ENCODE data around the gene SLC44A5.
"Not testable (repeated sequence)": the region's sequence is repeated elsewhere in the genome, so short reads cannot be mapped to it uniquely, and the experiment has no call there.

SLC44A5 gene

GRCh38 chr1:75354267-75354666, 256.6 kb downstream of the SLC44A5 start:
- DNase-seq: not testable (repeated sequence)

DNA sequence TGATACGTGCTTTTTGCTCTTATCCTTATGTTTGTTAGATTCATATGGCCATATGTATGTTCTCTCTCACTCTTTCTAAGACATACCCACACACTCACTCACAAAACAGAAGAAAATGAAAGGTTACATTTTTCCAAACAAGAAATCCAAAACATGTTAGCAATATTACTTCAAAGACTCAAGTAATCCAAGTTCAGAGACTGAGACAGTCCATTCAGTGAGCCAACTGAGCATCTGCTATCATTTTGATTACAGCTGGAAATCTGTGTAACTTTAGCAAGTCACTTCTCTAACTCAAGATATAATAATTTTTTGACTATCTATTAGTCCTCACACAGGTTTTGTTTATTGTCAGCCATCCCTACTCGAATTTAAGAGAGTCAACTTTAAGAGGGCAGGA, 257.9 kb downstream of the SLC44A5 start:
- DNase-seq: no peak

- no peak for DNase-seq
Observed at GRCh38 chr1:75345538-75346292, 265.2 kb downstream of the SLC44A5 start.

- DNase-seq: no peak
Observed at GRCh38 chr1:75342786-75343185, 268.1 kb downstream of the SLC44A5 start.

- DNase-seq: no peak
Observed at GRCh38 chr1:75341537-75341936, 269.4 kb downstream of the SLC44A5 start.

DNA sequence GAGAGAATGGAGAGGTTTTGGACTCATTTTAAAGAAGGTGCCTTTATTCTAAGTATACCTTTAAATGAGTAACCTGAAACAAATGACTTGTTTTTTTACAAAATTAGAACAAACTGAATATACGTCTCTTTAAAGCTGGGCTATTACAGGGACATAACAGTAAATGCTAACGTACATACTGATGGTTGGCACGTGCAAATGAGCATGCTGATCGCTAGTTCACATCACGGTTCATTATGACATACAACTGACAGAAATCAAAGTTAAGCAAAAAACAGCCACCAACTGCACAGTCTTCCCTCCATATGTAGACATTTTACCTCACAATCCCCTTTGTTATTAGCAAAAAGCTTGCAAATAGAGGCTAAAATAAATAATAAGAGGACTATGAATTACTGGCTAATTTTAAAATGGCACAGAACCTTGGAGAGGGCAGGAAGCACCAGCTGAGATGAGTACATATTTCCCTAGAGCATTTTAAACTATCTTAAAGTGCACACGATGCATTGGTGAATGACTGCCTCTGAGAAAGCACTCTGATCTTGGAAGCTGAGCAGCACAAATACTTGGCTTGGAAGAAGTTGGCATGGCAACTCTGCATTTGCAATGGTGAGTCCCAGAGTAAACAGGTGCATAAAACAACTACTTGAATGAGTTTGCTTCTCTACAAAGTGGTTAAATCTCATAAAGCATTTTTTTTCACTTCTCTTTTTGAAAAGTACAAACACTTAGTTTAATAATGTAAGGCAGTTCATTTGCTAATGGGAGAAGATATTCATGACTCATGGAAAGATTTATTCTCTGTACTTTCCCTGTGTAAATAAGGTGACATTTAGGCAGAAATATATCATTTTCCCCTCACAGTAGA, 272.1 kb downstream of the SLC44A5 start:
- DNase-seq: no peak

DNA sequence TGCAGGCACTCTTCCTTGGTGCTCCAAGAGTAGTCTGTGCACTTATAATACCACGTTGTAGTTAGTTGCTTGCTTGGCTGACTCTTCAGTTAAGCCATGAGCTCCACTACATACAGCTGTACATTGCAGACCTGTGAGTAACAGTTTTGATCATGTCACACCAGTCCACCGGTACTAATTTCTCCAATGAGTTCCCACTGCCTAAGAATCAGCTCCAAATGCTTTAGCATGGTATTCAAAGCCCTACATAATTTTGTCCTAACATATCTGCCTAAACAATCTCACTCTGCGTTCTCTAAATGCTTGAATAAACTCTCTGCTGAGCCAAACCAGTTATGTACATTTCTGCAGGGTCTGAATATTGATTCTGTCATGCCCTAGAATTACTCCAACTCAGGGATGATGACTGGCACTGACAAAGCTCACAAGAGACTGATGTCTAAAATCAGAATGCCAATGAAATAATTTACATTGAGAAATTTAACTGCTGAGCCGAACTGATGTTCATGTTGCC, 276.0 kb downstream of the SLC44A5 start:
- DNase-seq: no peak

DNA sequence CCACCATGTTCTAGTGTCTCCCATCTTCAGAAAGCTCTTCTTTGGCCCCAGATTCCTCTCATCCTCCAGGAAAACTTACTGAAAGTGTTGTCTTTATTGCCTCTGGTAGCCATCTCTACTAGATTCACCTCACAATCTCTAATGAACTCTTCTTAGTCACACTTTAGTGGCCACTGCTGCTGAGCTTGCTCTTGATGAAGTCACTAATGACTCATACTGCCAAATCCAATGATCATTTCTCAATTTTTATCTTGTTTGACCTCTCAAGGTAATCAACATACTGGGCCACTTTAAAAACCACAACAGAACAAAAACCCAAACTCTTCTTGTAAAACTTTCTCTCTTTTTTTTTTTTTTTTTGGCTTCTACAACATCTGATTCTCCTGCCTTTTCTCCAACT, 280.3 kb downstream of the SLC44A5 start:
- no peak for DNase-seq

- DNase-seq: no peak
Observed at GRCh38 chr1:75328691-75329090, 282.2 kb downstream of the SLC44A5 start.

GRCh38 chr1:75327395-75327794, 283.5 kb downstream of the SLC44A5 start:
- DNase-seq: no peak

GRCh38 chr1:75317976-75318375, 292.9 kb downstream of the SLC44A5 start:
- DNase-seq: no peak

DNA sequence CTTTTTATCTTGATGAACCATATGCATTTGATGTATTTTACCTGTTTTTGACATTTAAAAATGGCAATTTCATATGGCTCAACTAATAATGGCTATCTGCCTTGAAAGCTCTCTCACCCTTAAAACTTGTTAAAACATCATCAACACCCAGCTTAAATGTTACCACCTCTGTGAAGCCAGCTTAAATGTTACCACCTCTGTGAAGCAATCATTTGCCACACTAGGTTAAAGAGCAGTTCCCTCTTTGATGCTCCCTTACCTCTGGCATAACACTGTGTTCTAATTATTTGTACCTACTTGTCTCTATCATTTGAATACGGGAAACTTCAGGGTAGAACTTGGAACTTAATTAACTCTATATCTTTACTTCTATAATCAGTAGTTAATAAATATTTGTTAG, 294.7 kb downstream of the SLC44A5 start:
- DNase-seq: no peak

GRCh38 chr1:75312620-75313019, 298.3 kb downstream of the SLC44A5 start:
- no peak for DNase-seq

DNA sequence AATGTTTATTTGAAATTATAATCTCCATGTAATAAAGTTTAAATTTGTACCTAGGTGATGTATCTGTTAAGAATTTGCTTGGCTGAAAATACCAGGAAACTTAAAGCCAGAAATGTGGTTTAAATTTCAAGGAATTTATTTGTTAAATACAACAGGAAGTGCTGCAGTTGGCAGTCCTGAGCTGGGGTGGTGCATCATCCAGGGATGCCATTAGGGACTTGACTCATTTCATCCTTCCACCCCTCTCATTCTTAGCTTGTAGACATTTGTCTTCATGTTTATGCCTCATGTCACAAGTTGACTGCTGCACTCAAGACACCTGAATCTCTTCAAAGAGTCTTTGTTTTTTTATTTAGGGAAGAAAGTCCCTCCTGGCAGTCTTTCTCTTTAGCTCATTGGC, 300.8 kb downstream of the SLC44A5 start:
- DNase-seq: no peak

GRCh38 chr1:75308365-75308764, 302.5 kb downstream of the SLC44A5 start:
- no peak for DNase-seq

DNA sequence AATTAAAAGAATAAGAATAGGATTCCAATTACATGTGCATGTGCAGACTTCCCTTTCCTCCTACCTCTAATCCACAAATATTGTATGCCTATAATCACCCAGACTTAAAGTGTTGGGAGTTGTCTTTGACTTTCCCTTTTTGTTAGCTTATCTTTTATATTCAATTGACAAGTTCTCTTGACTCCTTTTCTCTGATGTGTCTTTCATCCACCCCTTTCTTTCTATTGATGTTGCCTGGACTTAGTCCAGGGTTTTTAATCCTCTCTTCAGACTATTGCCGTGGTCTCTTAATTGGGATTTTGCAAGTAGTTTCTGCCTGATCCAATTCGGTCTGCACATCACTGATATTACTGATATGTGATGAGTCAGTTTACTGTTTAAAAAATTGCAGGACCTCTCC, 305.9 kb downstream of the SLC44A5 start:
- no peak for DNase-seq

- DNase-seq: no peak
Observed at GRCh38 chr1:75293270-75293669, 317.6 kb downstream of the SLC44A5 start.

DNA sequence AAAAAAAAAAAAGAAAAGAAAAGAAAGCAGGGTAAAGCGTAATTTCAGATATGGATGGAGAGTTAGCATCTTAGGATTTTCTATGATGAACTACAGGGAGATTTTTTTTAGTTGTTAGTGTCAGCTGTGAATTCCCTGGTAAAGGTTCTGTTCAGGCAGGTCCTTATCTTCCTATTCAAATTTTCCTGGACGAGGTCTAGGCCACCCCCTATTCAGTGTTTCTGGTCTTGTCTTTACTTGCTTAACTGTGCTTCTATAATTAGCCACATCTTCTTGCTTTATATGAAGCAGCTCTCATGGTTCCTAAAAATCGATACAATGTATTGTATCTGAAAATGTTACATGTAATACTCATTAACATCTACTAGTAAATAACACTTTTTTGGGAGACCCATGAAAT, 318.9 kb downstream of the SLC44A5 start:
- no peak for DNase-seq

GRCh38 chr1:75276385-75276784, 334.5 kb downstream of the SLC44A5 start:
- DNase-seq: no peak

GRCh38 chr1:75275631-75276030, 335.3 kb downstream of the SLC44A5 start:
- no peak for DNase-seq

GRCh38 chr1:75274920-75275506, 335.9 kb downstream of the SLC44A5 start:
- no peak for DNase-seq

- no peak for DNase-seq
Observed at GRCh38 chr1:75273110-75273509, 337.8 kb downstream of the SLC44A5 start.

GRCh38 chr1:75265792-75266191, 345.1 kb downstream of the SLC44A5 start:
- no peak for DNase-seq

DNA sequence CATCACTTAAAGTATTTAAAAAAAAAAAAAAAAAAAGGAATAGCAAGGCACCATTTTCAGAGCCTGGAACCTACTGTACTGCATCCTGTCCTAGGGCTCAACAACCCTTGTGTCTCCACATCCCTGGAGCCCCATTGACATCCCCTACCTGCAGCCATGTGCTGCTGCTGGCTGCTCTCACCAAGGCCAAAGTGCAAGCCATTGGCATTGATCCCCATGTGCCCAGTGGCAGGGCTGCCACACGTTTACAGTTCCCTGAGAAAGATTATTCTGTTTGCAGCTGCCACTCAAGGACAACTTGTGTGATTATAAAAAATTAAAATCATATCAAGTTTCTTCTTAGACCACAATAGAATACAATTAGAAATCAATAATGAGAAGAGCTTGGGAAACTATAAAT, 346.8 kb downstream of the SLC44A5 start:
- DNase-seq: no peak

Data from effector CD4-positive, alpha-beta T cell (primary cell).